GM19372 (cell line): ENCODE measurements around the gene SEMA6A.
"Not testable (repeated sequence)": the region's sequence is repeated elsewhere in the genome, so short reads cannot be mapped to it uniquely, and the experiment has no call there.

ENCODE experiments used
- ATAC-seq: cut with Tn5 transposase; IDR thresholded peaks from one replicate; pipeline ENCODE4 v1.9.1; 2021; ENCODE audit warnings: mild to moderate bottlenecking, low read depth, moderate library complexity; ENCODE audit not compliant: unreplicated experiment

Gene SEMA6A

DNA sequence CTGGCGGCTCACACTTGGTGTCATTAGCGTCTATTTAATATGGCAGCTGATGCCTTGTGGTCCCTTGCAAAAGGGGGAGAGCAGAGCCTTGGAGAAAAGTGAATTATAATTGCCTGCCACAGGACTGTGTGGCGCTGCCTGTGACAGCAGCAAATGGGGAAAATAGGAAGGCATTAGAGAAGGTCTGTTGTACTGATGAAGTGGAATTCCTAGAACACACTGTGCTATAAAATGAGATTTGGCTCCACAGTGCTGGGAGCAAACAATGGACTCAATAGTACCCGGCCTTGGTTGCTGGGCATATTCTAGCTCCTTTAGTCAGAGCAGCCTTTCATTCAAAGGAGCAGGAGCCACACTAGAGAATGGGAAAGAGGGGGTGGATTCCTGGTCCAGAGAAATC is 21.3 kb downstream of the SEMA6A start:
- ATAC-seq = no peak

GRCh38 chr5:116550082-116550481 is 24.5 kb downstream of the SEMA6A start:
- ATAC-seq = no peak

DNA sequence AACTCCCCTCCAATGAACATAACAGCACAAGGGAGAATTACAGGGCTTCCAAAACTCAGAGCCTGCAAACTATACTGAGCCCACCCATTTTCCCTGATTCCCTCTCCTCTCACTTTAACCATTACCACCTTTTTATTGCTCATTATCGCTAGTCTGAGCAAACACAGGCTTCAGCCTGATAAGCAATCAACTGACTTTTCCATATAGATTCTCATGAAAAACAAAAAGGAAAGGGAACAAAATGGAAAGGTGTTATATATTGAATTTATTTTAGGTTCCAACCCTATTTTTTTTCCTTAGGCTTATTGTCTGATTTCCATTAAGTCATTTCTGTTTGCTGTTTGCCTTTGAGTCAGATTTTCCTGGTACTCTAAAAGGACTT is 27.9 kb downstream of the SEMA6A start:
- no peak for ATAC-seq

DNA sequence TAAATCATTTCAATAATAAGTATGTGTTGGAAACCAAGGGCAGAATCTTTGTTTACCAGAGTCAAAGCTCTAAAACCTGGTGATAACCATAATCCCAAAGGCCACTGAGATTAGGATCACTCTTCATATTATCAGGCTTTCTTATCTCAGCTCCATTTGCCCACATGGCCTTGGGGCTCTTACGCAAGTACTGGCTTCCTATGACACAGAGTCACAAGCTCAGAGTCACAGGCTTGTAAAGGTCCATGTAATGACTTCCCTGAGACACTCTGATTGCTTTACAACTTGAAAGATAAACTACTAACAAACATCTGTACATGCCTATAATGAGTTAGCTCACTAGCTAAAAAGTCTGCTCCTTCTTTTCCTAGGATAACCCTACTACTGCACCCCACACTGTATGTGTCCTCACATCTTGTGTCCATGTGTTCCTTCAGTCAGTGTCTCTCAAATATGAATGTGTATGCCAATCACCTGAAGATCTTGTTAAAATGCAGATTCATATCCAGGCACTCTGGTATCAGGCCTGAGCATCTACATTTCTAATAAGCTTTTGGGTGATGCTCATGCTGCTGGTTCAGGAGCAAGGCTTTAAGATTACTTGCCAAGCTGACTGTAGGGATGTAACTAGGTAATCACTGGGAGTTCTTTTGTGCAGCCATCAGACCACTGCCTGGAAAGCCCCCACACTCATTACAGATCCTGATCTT is 28.4 kb downstream of the SEMA6A start:
- ATAC-seq = no peak

- ATAC-seq = not testable (repeated sequence)
These were observed 29.2 kb downstream of the SEMA6A start for GRCh38 chr5:116545465-116545864.

DNA sequence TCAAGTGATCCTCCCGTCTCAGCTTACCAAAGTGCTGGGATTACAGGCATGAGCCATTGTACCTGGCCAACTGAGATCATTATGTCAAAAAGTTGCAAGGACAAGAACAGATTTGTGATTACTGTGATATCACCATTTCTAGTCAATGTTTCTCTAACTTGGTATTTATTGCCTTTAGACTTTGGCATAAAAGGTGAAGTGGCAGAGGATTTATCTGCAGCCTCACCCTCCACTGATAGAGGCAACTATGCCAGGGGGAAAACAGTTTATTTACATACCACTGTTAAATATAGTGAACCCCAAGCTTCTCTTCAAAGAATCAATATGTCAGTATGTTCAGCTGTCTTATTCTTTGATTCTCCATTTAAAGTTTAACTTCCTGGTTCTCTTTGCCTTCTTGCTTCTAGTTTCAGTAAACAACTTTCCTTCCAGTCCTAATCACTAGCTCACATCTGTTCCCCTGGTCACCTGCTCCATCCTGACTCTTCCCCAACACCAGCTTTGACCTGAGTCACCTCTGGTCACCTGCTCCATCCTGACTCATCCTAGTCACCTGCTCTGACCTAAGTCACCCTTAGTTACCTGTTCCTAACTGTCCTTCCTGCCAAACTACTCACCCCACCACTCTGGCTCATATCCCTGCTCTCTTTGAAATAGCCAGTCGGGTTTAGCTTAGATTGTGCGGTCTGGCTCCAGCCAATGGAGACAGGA is 29.9 kb downstream of the SEMA6A start:
- ATAC-seq = no peak

- ATAC-seq = no peak
These were observed 31.1 kb downstream of the SEMA6A start for GRCh38 chr5:116543501-116543900.

DNA sequence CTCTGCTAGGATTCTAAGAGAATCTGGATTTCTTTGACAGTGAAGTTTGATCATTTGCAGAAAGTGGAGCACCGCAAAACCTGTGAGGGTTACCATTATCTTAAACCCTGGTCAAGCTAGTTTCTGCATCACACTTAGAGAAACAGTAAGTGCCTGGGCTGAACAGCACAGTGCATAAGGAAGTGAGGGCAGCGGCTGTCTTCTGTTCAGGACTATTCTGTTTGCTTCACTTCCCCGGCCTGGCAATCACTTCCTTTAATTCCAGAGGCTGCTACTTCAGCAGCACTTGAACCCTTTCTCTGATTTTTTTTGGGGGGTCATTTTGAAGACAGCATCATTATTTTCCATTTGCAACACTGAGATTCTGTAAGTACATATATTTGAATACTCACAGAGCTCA is 32.0 kb downstream of the SEMA6A start:
- no peak for ATAC-seq

- ATAC-seq = no peak
These were observed 35.4 kb downstream of the SEMA6A start for GRCh38 chr5:116539222-116539621.

DNA sequence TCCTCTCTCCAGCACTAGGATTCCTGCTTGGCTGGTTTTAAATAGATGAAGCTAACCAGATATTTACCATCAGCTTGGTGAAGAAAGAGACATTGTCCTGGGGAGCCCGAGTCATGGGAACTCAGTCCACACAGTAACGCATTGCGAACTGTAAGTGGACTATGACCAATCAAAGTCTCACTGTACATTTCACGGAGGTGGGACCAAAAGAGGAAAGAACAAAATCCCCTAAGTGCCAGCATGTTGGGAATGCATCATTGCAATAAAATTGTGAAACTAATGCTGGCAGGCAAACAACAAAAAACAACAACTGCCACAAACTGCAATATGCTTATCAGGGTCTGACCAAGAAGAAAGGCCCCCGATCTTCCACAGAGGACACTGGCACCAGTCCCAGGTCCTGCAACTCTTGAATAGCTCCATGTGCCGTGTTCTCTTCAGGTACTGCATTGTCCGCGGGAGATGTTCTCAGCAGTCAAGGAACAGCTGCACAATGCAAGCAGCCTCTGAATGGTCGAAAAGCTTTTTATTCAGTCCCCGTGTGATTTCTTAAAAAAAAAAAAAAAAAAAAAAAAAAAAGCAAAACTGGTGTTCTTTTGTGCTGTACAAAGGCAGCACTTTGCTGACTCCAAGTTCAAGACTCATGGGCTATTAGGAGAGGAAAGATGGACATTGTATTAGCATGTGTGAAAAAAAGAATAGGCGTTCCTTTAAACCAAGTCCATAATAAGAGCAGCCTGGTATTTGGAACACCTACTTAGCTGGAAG is 38.1 kb downstream of the SEMA6A start:
- ATAC-seq = no peak

- ATAC-seq = no peak
These were observed 39.5 kb downstream of the SEMA6A start for GRCh38 chr5:116534964-116535651.

DNA sequence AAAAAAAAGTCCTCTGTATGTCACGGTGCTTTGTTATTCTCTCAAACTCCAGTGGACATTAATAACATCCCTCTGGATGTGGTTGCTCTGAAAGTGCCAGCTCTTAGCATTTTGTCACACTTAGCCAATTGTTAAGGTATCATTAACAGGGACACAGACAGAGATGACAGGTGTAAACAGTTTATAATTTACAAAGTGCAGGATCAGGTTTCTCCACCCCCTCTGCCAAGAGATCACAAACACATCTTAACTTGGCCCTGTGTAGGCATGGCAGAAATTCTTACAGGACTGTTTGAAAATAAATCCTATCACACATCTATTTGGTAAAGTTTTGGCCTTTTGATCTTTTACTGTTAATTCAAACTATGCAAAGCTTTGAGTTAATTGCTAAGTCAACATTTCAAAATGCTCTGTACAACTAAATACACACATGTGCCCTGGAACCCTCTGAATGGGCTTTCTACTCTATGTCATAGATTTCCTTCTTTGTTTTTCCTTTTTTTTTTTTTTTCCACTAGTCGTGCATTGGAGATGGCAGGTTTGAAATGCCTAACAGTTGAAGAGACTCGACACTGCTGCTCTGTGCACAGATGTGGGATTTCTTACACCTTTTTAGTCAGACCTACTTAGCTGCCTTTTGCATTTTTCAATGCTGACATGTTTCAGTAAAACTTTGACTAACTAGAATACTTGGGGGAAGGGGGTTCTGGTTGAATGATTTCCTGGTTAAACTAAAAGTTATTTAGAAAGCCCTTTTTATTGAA is 41.7 kb downstream of the SEMA6A start:
- ATAC-seq = no peak

GRCh38 chr5:116531635-116532034 is 43.0 kb downstream of the SEMA6A start:
- no peak for ATAC-seq

DNA sequence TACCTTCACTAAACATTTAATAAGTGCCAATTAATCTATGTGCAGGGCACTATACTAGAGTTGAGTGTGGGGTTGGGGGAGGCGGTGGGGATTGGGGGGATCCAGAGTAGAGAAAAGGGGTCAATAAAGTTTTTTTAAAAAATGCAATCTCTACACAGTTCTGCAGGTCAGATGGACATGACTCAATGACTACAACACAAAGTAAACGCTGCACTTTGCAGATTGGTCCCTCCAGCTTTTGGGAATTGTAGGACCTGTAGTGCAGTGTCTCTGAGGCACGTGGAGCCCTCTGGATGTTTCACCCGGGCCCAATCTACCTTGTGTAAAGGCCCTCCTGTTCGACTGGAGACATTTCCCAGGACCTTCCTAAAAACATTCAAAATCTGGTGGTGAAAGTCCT is 43.5 kb downstream of the SEMA6A start:
- ATAC-seq = no peak

DNA sequence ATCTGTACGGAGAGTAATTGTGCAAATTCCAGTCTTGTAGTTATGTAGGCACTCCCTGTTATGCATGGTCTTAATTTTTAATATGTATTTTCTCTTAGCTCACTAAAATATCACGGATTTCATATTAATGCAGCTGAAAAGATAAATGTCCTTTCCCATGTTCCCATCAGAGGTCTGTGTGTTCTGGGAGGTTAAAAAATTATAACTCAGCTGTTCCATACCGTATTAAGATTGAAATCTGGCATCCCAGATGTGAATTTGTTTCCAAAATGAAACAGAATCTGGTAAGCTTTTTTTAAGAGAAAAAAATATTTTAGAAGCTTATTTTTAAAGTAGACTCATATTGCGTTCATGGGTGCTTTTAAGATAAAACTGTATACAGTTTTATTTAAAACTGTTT is 44.3 kb downstream of the SEMA6A start:
- no peak for ATAC-seq

- no peak for ATAC-seq
These were observed 45.0 kb downstream of the SEMA6A start for GRCh38 chr5:116529615-116530014.

- no peak for ATAC-seq
These were observed 45.9 kb downstream of the SEMA6A start for GRCh38 chr5:116528519-116529234.

- no peak for ATAC-seq
These were observed 47.0 kb downstream of the SEMA6A start for GRCh38 chr5:116527582-116527981.

- ATAC-seq = no peak
These were observed 48.9 kb downstream of the SEMA6A start for GRCh38 chr5:116525674-116526073.

DNA sequence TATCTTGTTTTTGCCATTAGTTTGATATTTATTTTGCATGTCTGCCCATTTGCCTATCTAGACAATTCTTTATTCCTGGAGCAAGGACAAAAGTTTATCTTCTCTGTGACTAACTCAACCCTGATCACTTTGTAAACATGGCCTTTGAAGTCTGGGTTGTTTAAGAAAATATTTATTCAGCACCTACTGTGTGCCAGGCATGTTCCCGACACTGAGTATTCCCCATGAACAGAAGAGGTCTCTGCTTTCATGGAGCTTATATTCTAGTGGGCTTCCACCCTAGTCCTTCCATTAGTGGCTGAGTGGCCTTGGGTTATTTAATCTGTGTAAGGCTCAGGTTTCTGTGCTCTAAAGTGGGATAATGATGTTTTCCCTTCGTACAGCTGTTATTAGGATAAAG is 49.7 kb downstream of the SEMA6A start:
- ATAC-seq = no peak
